Parathyroid adenoma (tissue), 2 donors: ENCODE measurements around the gene SHISA6.

Source experiments
- H2AFZ ChIP-seq: fragments of 300-600 bp; sonication (generic); one replicate; pipeline ENCODE4 v1.7.0; 2017; ENCODE audit warnings: antibody characterized with exemption, mild to moderate bottlenecking
- H3K27ac ChIP-seq: fragments of 300-600 bp; sonication (generic); one replicate; pipeline ENCODE4 v1.7.0; 2017
- H3K27me3 ChIP-seq: fragments of 300-600 bp; sonication (generic); one replicate; pipeline ENCODE4 v1.7.0; 2017; ENCODE audit warnings: low read length; ENCODE audit not compliant: control insufficient read depth, insufficient read depth
- H3K36me3 ChIP-seq: fragments of 300-600 bp; sonication (generic); one replicate; pipeline ENCODE4 v1.7.0; 2017; ENCODE audit warnings: low read length; ENCODE audit not compliant: control insufficient read depth, insufficient read depth
- H3K4me1 ChIP-seq: fragments of 300-600 bp; sonication (generic); one replicate; pipeline ENCODE4 v1.7.0; 2017; ENCODE audit warnings: control low read depth
- H3K4me2 ChIP-seq: fragments of 300-600 bp; sonication (generic); one replicate; pipeline ENCODE4 v1.7.0; 2017; ENCODE audit warnings: low read length
- H3K4me3 ChIP-seq: fragments of 300-600 bp; sonication (generic); one replicate; pipeline ENCODE4 v1.7.0; 2017; ENCODE audit warnings: low read depth, low read length
- H3K79me2 ChIP-seq: fragments of 300-600 bp; sonication (generic); one replicate; pipeline ENCODE4 v1.7.0; 2017; ENCODE audit warnings: control low read depth
- H3K9ac ChIP-seq: fragments of 300-600 bp; sonication (generic); one replicate; pipeline ENCODE4 v1.7.0; 2017; ENCODE audit warnings: mild to moderate bottlenecking
- H3K9me3 ChIP-seq: fragments of 300-600 bp; sonication (generic); one replicate; pipeline ENCODE4 v1.7.0; 2017; ENCODE audit warnings: low read length; ENCODE audit not compliant: control insufficient read depth
- TF ChIP-seq, protein P1 (sequence below): fragments of 300-600 bp; sonication (generic); IDR thresholded peaks from one replicate; pipeline ENCODE4 v1.7.0; 2017; ENCODE audit warnings: antibody characterized with exemption, mild to moderate bottlenecking
- donor health status: primary hyperparathyroidism.

SHISA6 gene

DNA sequence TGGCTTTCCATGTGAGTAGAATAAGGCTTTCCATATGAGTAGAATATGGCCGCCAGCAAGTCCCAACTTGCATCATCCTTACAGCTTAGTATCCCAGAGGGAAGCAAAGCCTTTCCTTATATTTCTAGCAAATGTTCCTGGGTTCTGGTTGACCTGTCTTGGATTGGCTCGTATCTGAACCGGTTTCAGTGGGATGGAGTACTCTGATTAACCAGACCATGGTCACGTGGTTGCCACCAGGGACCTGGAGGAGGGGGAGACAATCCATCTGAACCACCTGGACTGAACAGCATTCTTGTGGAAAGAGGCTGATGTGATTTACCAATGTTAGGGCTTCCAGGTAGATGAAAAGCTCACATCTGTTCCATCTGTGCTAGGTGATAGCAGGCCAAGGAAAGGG, 89.0 kb downstream of the SHISA6 start:
- H3K4me3 ChIP-seq: no peak overlapping the region
- no peaks in the 10 kb centered on the region for H3K4me1 ChIP-seq
- H3K27me3 ChIP-seq: no peaks in the 10 kb centered on the region
- H3K4me2 ChIP-seq: no peak overlapping the region
- no peaks in the 10 kb centered on the region for H3K79me2 ChIP-seq
- no peak overlapping the region for H2AFZ ChIP-seq
- H3K9me3 ChIP-seq: no peaks in the 10 kb centered on the region
- no peak overlapping the region for H3K27ac ChIP-seq
- no peaks in the 10 kb centered on the region for H3K36me3 ChIP-seq
- TF ChIP-seq, protein P1, sequence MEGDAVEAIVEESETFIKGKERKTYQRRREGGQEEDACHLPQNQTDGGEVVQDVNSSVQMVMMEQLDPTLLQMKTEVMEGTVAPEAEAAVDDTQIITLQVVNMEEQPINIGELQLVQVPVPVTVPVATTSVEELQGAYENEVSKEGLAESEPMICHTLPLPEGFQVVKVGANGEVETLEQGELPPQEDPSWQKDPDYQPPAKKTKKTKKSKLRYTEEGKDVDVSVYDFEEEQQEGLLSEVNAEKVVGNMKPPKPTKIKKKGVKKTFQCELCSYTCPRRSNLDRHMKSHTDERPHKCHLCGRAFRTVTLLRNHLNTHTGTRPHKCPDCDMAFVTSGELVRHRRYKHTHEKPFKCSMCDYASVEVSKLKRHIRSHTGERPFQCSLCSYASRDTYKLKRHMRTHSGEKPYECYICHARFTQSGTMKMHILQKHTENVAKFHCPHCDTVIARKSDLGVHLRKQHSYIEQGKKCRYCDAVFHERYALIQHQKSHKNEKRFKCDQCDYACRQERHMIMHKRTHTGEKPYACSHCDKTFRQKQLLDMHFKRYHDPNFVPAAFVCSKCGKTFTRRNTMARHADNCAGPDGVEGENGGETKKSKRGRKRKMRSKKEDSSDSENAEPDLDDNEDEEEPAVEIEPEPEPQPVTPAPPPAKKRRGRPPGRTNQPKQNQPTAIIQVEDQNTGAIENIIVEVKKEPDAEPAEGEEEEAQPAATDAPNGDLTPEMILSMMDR: no peak
- H3K9ac ChIP-seq: no peak overlapping the region

DNA sequence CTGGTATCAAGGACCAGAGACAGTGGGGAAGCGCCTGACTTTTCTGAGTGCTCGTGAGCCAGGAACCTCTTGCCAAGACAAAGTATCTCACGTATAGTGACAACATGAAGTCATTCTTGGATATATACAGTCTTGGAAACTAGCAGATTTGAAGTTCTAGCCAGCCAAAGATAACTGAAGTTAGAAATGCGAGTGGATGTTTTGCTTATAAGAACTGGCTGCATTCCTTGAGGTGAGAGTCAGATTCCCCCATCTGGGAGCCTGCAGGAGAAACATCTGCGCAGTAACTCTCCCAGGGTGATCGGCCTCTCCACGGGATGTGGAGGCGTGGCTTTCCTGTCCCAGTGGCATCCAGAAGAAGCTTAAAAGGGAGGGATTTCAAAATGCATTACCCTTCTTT, 89.8 kb downstream of the SHISA6 start:
- Histone ChIP-seq H3K4me1 (no peaks in the 10 kb centered on the region), H3K27ac (no peak overlapping the region), H3K4me2 (no peak overlapping the region), H3K9me3 (no peaks in the 10 kb centered on the region), H3K9ac (no peak overlapping the region), H3K36me3 (no peaks in the 10 kb centered on the region), H3K27me3 (no peaks in the 10 kb centered on the region), H3K4me3 (no peak overlapping the region), H3K79me2 (no peaks in the 10 kb centered on the region), H2AFZ (peak overlapping the region; percentile 41)
- TF ChIP-seq, protein P1: no peak

DNA sequence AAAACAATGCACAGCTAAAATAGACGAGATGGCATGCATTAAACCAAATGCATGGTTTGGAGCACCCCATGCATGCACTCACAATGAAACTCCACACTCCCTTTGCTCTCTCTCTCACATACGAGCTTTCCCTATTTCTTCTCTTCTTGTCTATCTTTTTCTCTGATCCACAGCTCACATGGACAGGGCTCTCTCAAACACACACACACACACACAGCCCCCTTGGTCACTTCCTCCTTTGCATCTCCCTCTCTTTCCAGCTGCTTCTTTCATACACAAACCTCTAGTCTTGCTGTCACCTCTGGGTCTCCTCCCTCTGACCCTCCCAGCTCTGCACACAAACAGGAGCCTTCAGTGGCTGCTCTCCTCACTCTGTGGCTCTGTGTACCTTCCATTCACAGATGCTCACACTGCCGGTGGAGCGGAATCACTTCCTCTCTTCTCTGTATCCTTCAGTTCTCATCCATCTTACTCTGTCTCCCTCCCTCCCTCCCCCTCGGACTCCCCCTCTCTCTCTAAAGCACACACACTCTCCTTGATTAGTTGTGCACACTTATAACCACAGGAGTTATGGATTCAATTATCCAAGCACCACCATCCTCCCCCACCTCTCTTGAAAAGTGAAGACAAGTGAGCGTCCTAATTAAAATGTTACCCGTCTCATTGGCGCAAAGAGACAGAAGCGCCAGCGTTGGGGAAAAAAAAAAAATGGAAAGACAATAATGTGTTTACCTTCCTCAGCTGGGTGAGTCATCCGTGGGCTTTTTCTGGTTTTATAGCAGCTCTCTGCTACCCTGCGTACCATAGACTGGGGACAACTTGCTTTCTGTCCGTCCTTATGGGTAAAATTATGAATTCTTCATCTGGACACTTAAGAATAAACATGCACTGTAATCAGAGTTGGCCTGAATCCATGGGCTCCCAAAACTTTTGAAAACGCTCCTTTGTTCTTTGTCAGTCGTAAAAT, 90.8 kb downstream of the SHISA6 start:
- Histone ChIP-seq H3K79me2 (no peaks in the 10 kb centered on the region), H3K36me3 (no peaks in the 10 kb centered on the region), H2AFZ (no peak overlapping the region), H3K4me1 (no peaks in the 10 kb centered on the region), H3K27ac (no peak overlapping the region), H3K4me2 (no peak overlapping the region), H3K9ac (no peak overlapping the region), H3K27me3 (no peaks in the 10 kb centered on the region), H3K9me3 (no peaks in the 10 kb centered on the region), H3K4me3 (no peak overlapping the region)
- TF ChIP-seq, protein P1: no peak

DNA sequence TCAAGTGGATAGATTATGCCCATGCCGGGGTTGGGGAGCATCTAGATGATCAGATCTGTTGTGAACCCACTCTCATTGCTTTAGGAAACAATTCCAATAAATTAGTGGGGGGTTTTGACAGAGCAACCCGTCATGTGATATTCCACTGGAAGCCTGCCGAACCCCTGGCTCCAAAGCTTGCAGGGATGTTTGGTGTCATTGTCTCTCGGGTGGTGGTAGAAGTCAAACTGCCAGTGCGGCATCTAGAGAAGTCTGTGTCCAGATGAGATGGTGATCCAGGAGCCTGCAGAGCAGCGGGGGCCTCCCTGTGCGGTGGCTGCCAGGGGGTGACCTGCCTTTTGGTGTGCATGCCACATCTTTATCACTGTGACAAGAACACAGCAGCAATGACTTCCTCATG, 91.7 kb downstream of the SHISA6 start:
- Histone ChIP-seq H3K79me2 (no peaks in the 10 kb centered on the region), H3K9me3 (no peaks in the 10 kb centered on the region), H3K4me3 (no peak overlapping the region)

More for the DNA sequence above, 91.7 kb downstream of the SHISA6 start:
- no peak overlapping the region for H3K4me2 ChIP-seq
- no peak overlapping the region for H2AFZ ChIP-seq
- H3K27me3 ChIP-seq: no peaks in the 10 kb centered on the region
- H3K4me1 ChIP-seq: no peaks in the 10 kb centered on the region
- H3K27ac ChIP-seq: no peak overlapping the region
- TF ChIP-seq, protein P1: no peak
- H3K36me3 ChIP-seq: no peaks in the 10 kb centered on the region
- H3K9ac ChIP-seq: no peak overlapping the region
